HFFc6 (cell line): ENCODE data around the gene SPHKAP. TPM values are rescaled to one million over a fixed set of nuclear protein-coding genes. Genes with fewer than 3 reads are reported as not detected.

ENCODE experiments used
- DNase-seq: peaks from one replicate; pipeline ENCODE4 v3.0.0-alpha.2; 2018
- H3K27ac Mint-ChIP-seq: 2 replicates; pipeline ENCODE4 v1.8.0; 2020; ENCODE audit warnings: mild to moderate bottlenecking, mixed read lengths
- H3K27me3 Mint-ChIP-seq: 2 replicates; pipeline ENCODE4 v1.8.0; 2021; ENCODE audit warnings: mild to moderate bottlenecking, moderate library complexity, mixed read lengths; ENCODE audit not compliant: insufficient read depth
- H3K36me3 Mint-ChIP-seq: 2 replicates; pipeline ENCODE4 v1.8.0; 2021; ENCODE audit warnings: low read depth, mixed read lengths
- H3K4me1 Mint-ChIP-seq: 2 replicates; pipeline ENCODE4 v1.8.0; 2020; ENCODE audit warnings: low read depth, mixed read lengths
- H3K4me3 Mint-ChIP-seq: 2 replicates; pipeline ENCODE4 v1.8.0; 2020; ENCODE audit warnings: mild to moderate bottlenecking, moderate library complexity, mixed read lengths
- H3K9me3 Mint-ChIP-seq: 2 replicates; pipeline ENCODE4 v1.8.0; 2020; ENCODE audit warnings: mild to moderate bottlenecking, mixed read lengths
- CTCF ChIP-seq: fragments of 200-600 bp; sonication (generic); IDR thresholded peaks from 2 replicates; pipeline ENCODE4 v1.5.0; 2021; ENCODE audit warnings: antibody characterized with exemption, mild to moderate bottlenecking
- total RNA-seq, 6 experiments: library from RNA; stranded (reverse); fragmentation: NEBNext Ultra II Directional; extraction: Animal tissue kit (Norgen Biotek cat#: 25700); gene quantifications; 2 replicates in 1 of 6; 3 replicates in 5 of 6; pipeline ENCODE4 v1.2.3, GENCODE V29; 2021

The SPHKAP gene
- total RNA-seq, 6 experiments from 2014 or later = 0.52 to 0.94 (median 0.84) TPM

- H3K4me1 Mint-ChIP-seq = no peaks in the 10 kb centered on the region
- H3K27me3 Mint-ChIP-seq = peaks cover 5% of the 10 kb centered on the region; the same call in 1 of the 2 replicates
- TF ChIP-seq CTCF = no peak
- DNase-seq = no peak
- no peaks in the 10 kb centered on the region for H3K36me3 Mint-ChIP-seq
- H3K4me3 Mint-ChIP-seq = no peak overlapping the region
- H3K9me3 Mint-ChIP-seq = peaks cover 4% of the 10 kb centered on the region
- H3K27ac Mint-ChIP-seq = no peak overlapping the region
These were observed 249.1 kb downstream of the SPHKAP start for GRCh38 chr2:227932403-227932802.

- Mint-ChIP-seq H3K4me3 (no peak overlapping the region), H3K27ac (no peak overlapping the region), H3K4me1 (no peaks in the 10 kb centered on the region), H3K36me3 (peaks cover 4% of the 10 kb centered on the region; the same call in 1 of the 2 replicates), H3K9me3 (peaks cover 8% of the 10 kb centered on the region), H3K27me3 (peaks cover 5% of the 10 kb centered on the region; the same call in 1 of the 2 replicates)
- no peak for DNase-seq
- TF ChIP-seq CTCF = no peak
These were observed 249.5 kb downstream of the SPHKAP start for GRCh38 chr2:227932001-227932400.
